HCT116 (cell line): Measurements from ENCODE around the gene GPA33. TPM values are rescaled to one million over a fixed set of nuclear protein-coding genes. Genes with fewer than 3 reads are reported as not detected.

Experiments used
- ATAC-seq: fragments of 200-7000 bp; cut with Tn5 transposase; 2 replicates; pipeline ENCODE4 v1.9.1; 2020; ENCODE audit warnings: mild to moderate bottlenecking, moderate library complexity
- BruUV-seq: library from RNA; stranded (reverse); fragments of 400-500 nt; replicated peaks from 2 replicates; lab custom pipeline; 2021; lab: Mats Ljungman, UMichigan
- CTCF ChIA-PET: fragments of 300-600 bp; sonication (Branson Sonifier 250); formaldehyde crosslinking; loops from one replicate; lab custom pipeline; 2021; ENCODE audit warnings: antibody characterized with exemption; lab: Charles Lee
- POLR2A ChIA-PET: fragments of 300-600, 350-600 bp; sonication (Branson Sonifier 250); formaldehyde crosslinking; loops from one replicate; lab custom pipeline; 2021; ENCODE audit warnings: antibody characterized with exemption; lab: Charles Lee
- RAD21 ChIA-PET, 2 experiments: fragments of 300-600 bp; sonication (Branson Sonifier 250); formaldehyde crosslinking; loops; one replicate each; lab custom pipeline; 2023; ENCODE audit warnings: low total read pairs in 2 of 2; ENCODE audit not compliant: uncharacterized antibody in 2 of 2, unreplicated experiment in 2 of 2, low non-redundant PET in 1 of 2; lab: Charles Lee
- DNase-seq: peaks from one replicate; pipeline ENCODE4 v3.0.0-alpha.2; 2010; ENCODE audit warnings: low read depth, low spot score
- H2AFZ ChIP-seq: fragments of 200-600 bp; shearing (Covaris generic), sonication (generic); 2 replicates; pipeline ENCODE4 v1.6.1; 2017; ENCODE audit warnings: low read depth, mixed run types, mixed read lengths, antibody characterized with exemption, low read length; ENCODE audit not compliant: poor library complexity, severe bottlenecking
- H3K27ac ChIP-seq: 2 replicates; pipeline ENCODE4 v1.5.1; 2012; ENCODE audit warnings: low read depth, low read length
- H3K27me3 ChIP-seq: fragments of 200-600 bp; sonication (generic); 2 replicates; pipeline ENCODE4 v1.6.1; 2016; ENCODE audit warnings: mixed run types, low read length, mixed read lengths; ENCODE audit not compliant: insufficient read depth
- H3K36me3 ChIP-seq, 2 experiments: fragments of 200-500 bp in 1 of 2; fragments of 200-600 bp in 1 of 2; sonication (Bioruptor generic) in 1 of 2; sonication (generic) in 1 of 2; 2 replicates each; pipeline versions ENCODE4 v1.5.1 to v1.6.1; 2014 to 2016; ENCODE audit warnings: low read length in 2 of 2, inconsistent platforms in 1 of 2, mixed read lengths in 1 of 2, mixed run types in 1 of 2; ENCODE audit not compliant: insufficient read depth in 2 of 2, control insufficient read depth in 1 of 2
- H3K4me1 ChIP-seq, 2 experiments: fragments of 200-600 bp in 1 of 2; sonication (generic) in 1 of 2; 2 replicates each; pipeline versions ENCODE4 v1.5.1 to v1.6.1; 2012 to 2017; ENCODE audit warnings: low read length in 2 of 2, inconsistent platforms in 1 of 2, mild to moderate bottlenecking in 1 of 2, mixed read lengths in 1 of 2, mixed run types in 1 of 2, moderate library complexity in 1 of 2; ENCODE audit not compliant: insufficient read depth in 2 of 2, control insufficient read depth in 1 of 2
- H3K4me2 ChIP-seq: fragments of 200-600 bp; sonication (generic); 2 replicates; pipeline ENCODE4 v1.6.1; 2017; ENCODE audit warnings: mixed run types, low read length, mixed read lengths
- H3K4me3 ChIP-seq, 2 experiments: fragments of 200-600 bp in 1 of 2; sonication (generic) in 1 of 2; replicated peaks in 1 of 2; 2 replicates each; pipeline ENCODE4 v1.5.1; 2011 to 2016; ENCODE audit warnings: low read length in 2 of 2, control low read depth in 1 of 2, low read depth in 1 of 2, mild to moderate bottlenecking in 1 of 2, mixed read lengths in 1 of 2, mixed run types in 1 of 2
- H3K79me2 ChIP-seq: fragments of 200-600 bp; sonication (generic); 2 replicates; pipeline ENCODE4 v1.6.1; 2017; ENCODE audit warnings: mild to moderate bottlenecking, mixed run types, low read length, moderate library complexity, mixed read lengths; ENCODE audit not compliant: insufficient read depth
- H3K9ac ChIP-seq: fragments of 200-600 bp; sonication (generic); 2 replicates; pipeline ENCODE4 v1.6.1; 2016; ENCODE audit warnings: low read length, mixed read lengths
- H3K9me2 ChIP-seq: fragments of 200-600 bp; sonication (generic), shearing (Covaris generic); 2 replicates; pipeline ENCODE4 v1.6.1; 2017; ENCODE audit warnings: mixed run types, mild to moderate bottlenecking, moderate library complexity; ENCODE audit not compliant: insufficient read depth
- H3K9me3 ChIP-seq, 2 experiments: fragments of 200-500 bp in 1 of 2; fragments of 200-600 bp in 1 of 2; sonication (Bioruptor generic) in 1 of 2; sonication (generic) in 1 of 2; 2 replicates each; pipeline ENCODE4 v1.6.1; 2014 to 2017; ENCODE audit warnings: low read length in 2 of 2, mixed read lengths in 2 of 2, inconsistent platforms in 1 of 2, low read depth in 1 of 2, mild to moderate bottlenecking in 1 of 2, mixed run types in 1 of 2, moderate library complexity in 1 of 2; ENCODE audit not compliant: control insufficient read depth in 1 of 2, insufficient read depth in 1 of 2
- H4K20me1 ChIP-seq: fragments of 200-600 bp; sonication (generic), shearing (Covaris generic); 2 replicates; pipeline ENCODE4 v1.6.1; 2017; ENCODE audit warnings: mixed run types, mild to moderate bottlenecking, moderate library complexity; ENCODE audit not compliant: insufficient read depth
- CEBPB ChIP-seq: IDR thresholded peaks from 2 replicates; pipeline ENCODE4 v1.6.1; 2012; ENCODE audit warnings: low read depth
- EGR1 ChIP-seq: IDR thresholded peaks from 2 replicates; pipeline ENCODE4 v1.6.1; 2012; ENCODE audit warnings: low read depth
- ELF1 ChIP-seq: IDR thresholded peaks from 2 replicates; pipeline ENCODE4 v1.6.1; 2012; ENCODE audit warnings: low read depth, borderline replicate concordance
- EZH2 ChIP-seq: fragments of 200-600 bp; sonication (generic); IDR thresholded peaks from 2 replicates; pipeline ENCODE4 v1.6.1; 2017; ENCODE audit warnings: antibody characterized with exemption, mixed run types
- EZH2phosphoT487 ChIP-seq: fragments of 200-600 bp; IDR thresholded peaks from 2 replicates; pipeline ENCODE4 v1.6.1; 2018; ENCODE audit warnings: antibody characterized with exemption, borderline replicate concordance
- POLR2A ChIP-seq: IDR thresholded peaks from 2 replicates; pipeline ENCODE4 v1.7.0; 2011; ENCODE audit warnings: borderline replicate concordance; ENCODE audit not compliant: insufficient read depth, insufficient read length; ENCODE audit errors: extremely low read depth
- POLR2AphosphoS5 ChIP-seq: IDR thresholded peaks from 2 replicates; pipeline ENCODE4 v1.6.1; 2011; ENCODE audit warnings: mild to moderate bottlenecking, low read depth, low read length, moderate library complexity
- RAD21 ChIP-seq: IDR thresholded peaks from 2 replicates; pipeline ENCODE4 v1.6.1; 2012; ENCODE audit warnings: low read depth, mild to moderate bottlenecking
- SIN3A ChIP-seq: IDR thresholded peaks from 2 replicates; pipeline ENCODE4 v1.6.1; 2012; ENCODE audit warnings: low read depth
- SP1 ChIP-seq: IDR thresholded peaks from 2 replicates; pipeline ENCODE4 v1.6.1; 2012; ENCODE audit warnings: low read depth
- ZFX ChIP-seq: fragments of 450-650 bp; IDR thresholded peaks from 2 replicates; pipeline ENCODE4 v1.6.1; 2017
- ZNF274 ChIP-seq: fragments of 200-500 bp; sonication (Bioruptor generic); IDR thresholded peaks from 2 replicates; pipeline ENCODE4 v1.6.1; 2014; ENCODE audit warnings: mild to moderate bottlenecking, low read depth, low read length, inconsistent platforms
- intact Hi-C: fragments of 100-400 bp; cut with micrococcal nuclease; formaldehyde crosslinking; loops from 2 replicates; pipeline ENCODE4 v1.10.0; 2022
- total RNA-seq: library from RNA; stranded (reverse); gene quantifications from one replicate; pipeline ENCODE4 v1.2.1, GENCODE V29; 2021; ENCODE audit not compliant: unreplicated experiment
- TF ChIP-seq, protein P1 (sequence below), 3 experiments: fragments of 200-600 bp in 1 of 3; sonication (generic) in 1 of 3; IDR thresholded peaks in 2 of 3; conservative IDR thresholded peaks in 1 of 3; 2 replicates each; pipeline ENCODE4 v1.5.1; 2012 to 2017; ENCODE audit warnings: low read depth in 2 of 3, low read length in 2 of 3, antibody characterized with exemption in 1 of 3, borderline replicate concordance in 1 of 3, control low read depth in 1 of 3, mild to moderate bottlenecking in 1 of 3, mixed read lengths in 1 of 3, mixed run types in 1 of 3, moderate library complexity in 1 of 3; ENCODE audit not compliant: insufficient read depth in 1 of 3
- TF ChIP-seq, protein P2 (sequence below): IDR thresholded peaks from 2 replicates; pipeline ENCODE4 v1.6.1; 2012
- TF ChIP-seq, protein P3 (sequence below): IDR thresholded peaks from 2 replicates; pipeline ENCODE4 v1.6.1; 2011; ENCODE audit warnings: mild to moderate bottlenecking, low read length, moderate library complexity; ENCODE audit not compliant: insufficient replicate concordance; ENCODE audit errors: extremely low read depth

GPA33 gene
- total RNA-seq, 1 experiment from 2014 or later = 0.22 TPM

GRCh38 chr1:167126811-167127210 lies 36.6 kb upstream of the GPA33 start (continued):
- TF ChIP-seq ZNF274 (no peak), SP1 (no peak)
- TF ChIP-seq, all 23 proteins: peak for 0

DNA sequence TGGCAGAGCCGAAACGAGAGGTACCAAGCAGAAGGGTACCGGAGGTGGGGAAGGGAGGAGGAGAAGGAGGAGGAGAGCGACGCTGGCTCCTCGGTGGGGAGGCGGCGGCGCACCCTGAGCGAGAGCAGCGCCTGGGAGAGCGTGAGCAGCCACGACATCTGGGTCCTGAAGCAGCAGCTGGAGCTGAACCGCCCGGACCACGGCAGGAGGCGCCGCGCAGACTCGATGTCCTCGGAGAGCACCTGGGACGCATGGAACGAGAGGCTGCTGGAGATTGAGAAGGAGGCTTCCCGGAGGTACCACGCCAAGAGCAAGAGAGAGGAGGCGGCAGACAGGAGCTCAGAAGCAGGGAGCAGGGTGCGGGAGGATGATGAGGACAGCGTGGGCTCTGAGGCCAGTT lies 36.1 kb upstream of the GPA33 start:
- TF ChIP-seq ZFX (no peak), EGR1 (no peak), SP1 (no peak), CEBPB (no peak), ELF1 (no peak), SIN3A (no peak), RAD21 (no peak), EZH2 (no peak), EZH2phosphoT487 (no peak), POLR2A (no peak), POLR2AphosphoS5 (no peak)
- TF ChIP-seq, protein P1, sequence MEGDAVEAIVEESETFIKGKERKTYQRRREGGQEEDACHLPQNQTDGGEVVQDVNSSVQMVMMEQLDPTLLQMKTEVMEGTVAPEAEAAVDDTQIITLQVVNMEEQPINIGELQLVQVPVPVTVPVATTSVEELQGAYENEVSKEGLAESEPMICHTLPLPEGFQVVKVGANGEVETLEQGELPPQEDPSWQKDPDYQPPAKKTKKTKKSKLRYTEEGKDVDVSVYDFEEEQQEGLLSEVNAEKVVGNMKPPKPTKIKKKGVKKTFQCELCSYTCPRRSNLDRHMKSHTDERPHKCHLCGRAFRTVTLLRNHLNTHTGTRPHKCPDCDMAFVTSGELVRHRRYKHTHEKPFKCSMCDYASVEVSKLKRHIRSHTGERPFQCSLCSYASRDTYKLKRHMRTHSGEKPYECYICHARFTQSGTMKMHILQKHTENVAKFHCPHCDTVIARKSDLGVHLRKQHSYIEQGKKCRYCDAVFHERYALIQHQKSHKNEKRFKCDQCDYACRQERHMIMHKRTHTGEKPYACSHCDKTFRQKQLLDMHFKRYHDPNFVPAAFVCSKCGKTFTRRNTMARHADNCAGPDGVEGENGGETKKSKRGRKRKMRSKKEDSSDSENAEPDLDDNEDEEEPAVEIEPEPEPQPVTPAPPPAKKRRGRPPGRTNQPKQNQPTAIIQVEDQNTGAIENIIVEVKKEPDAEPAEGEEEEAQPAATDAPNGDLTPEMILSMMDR (IDR thresholded peaks at IDR 0.05 in 2 of 3, conservative IDR thresholded peaks at IDR 0.05 in 1 of 3; ENCODE audit: borderline replicate concordance in 1 of 3, insufficient read depth in 1 of 3, low read depth in 2 of 3, low read length in 2 of 3) = no peak
- TF ChIP-seq, protein P2, sequence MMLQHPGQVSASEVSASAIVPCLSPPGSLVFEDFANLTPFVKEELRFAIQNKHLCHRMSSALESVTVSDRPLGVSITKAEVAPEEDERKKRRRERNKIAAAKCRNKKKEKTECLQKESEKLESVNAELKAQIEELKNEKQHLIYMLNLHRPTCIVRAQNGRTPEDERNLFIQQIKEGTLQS = no peak
- TF ChIP-seq, protein P3, sequence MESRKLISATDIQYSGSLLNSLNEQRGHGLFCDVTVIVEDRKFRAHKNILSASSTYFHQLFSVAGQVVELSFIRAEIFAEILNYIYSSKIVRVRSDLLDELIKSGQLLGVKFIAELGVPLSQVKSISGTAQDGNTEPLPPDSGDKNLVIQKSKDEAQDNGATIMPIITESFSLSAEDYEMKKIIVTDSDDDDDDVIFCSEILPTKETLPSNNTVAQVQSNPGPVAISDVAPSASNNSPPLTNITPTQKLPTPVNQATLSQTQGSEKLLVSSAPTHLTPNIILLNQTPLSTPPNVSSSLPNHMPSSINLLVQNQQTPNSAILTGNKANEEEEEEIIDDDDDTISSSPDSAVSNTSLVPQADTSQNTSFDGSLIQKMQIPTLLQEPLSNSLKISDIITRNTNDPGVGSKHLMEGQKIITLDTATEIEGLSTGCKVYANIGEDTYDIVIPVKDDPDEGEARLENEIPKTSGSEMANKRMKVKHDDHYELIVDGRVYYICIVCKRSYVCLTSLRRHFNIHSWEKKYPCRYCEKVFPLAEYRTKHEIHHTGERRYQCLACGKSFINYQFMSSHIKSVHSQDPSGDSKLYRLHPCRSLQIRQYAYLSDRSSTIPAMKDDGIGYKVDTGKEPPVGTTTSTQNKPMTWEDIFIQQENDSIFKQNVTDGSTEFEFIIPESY = no peak
- no peaks in the 10 kb centered on the region for H3K9me2 ChIP-seq
- DNase-seq (no peak), ATAC-seq (no peak)
- H3K4me3 ChIP-seq = no peak overlapping the region
- H3K27ac ChIP-seq = no peak overlapping the region
- no peak overlapping the region for H2AFZ ChIP-seq
- H3K9me3 ChIP-seq = no peaks in the 10 kb centered on the region
- intact Hi-C loops = no loop called here
- ChIA-PET RAD21 (no interaction called here), CTCF (interaction anchor here (0.7 kb wide), 1 partner anchor 94 kb away, joined by 4 read pairs; the partner anchor contains the start of gene POU2F1), POLR2A (no interaction called here)
- H4K20me1 ChIP-seq = no peaks in the 10 kb centered on the region
- H3K27me3 ChIP-seq = peaks cover 6% of the 10 kb centered on the region; the same call in 1 of the 2 replicates
- peaks cover 3 to 17% of the 10 kb centered on the region in 2 experiments; a peak in 3 of 4 replicates for H3K4me1 ChIP-seq
- H3K36me3 ChIP-seq = no peaks in the 10 kb centered on the region
- H3K4me2 ChIP-seq = no peak overlapping the region
- H3K9ac ChIP-seq = no peak overlapping the region
- BruUV-seq = no TSS peak
- H3K79me2 ChIP-seq = no peaks in the 10 kb centered on the region
